ENCODE data around the gene TMEM176B.

Gene TMEM176B

DNA sequence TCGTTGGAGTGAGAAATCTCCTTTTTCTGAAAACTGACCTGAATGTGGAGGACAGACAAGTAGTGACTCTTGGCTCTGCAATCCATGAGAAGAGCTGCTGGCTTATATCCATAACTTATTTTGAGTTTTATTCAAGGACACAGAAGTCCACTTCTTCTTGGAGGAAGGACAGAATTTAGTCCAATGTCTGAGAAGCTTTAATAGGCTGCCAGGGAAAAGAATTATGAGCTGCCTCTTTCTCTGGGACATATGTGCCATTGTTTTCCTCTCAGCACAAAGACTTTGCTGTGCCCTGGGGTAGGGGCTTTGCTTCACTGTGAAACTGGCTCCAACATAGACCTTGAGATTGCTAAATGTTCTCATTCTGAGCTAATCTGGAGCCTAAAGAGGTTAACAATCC lies 31.7 kb upstream of the TMEM176B start:
- DNase-seq (ENCODE audit: low read depth) = no peak
- TF ChIP-seq, protein P1, sequence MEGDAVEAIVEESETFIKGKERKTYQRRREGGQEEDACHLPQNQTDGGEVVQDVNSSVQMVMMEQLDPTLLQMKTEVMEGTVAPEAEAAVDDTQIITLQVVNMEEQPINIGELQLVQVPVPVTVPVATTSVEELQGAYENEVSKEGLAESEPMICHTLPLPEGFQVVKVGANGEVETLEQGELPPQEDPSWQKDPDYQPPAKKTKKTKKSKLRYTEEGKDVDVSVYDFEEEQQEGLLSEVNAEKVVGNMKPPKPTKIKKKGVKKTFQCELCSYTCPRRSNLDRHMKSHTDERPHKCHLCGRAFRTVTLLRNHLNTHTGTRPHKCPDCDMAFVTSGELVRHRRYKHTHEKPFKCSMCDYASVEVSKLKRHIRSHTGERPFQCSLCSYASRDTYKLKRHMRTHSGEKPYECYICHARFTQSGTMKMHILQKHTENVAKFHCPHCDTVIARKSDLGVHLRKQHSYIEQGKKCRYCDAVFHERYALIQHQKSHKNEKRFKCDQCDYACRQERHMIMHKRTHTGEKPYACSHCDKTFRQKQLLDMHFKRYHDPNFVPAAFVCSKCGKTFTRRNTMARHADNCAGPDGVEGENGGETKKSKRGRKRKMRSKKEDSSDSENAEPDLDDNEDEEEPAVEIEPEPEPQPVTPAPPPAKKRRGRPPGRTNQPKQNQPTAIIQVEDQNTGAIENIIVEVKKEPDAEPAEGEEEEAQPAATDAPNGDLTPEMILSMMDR (IDR thresholded peaks at IDR 0.05; ENCODE audit: control insufficient read depth, insufficient read depth, low read depth, low read length, missing control alignments) = no peak

DNA sequence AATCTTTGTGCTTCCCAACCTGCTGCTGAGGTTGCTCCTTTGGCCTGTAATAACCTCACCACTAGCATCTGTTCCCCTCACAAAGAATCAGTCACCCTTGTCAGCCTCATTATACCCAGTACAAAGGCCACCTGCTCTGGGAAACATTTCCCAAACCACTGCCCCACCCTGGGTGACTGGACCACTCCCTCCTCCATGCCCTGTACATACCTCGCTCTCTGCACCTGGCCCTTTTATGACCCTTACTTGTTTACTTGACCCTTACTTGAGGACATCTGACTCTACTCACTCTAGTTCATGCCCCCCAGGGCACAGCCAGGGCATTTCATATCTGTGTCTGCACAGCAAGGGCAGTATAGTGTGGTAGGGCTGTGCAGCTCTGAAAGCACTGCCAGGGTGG lies 30.8 kb upstream of the TMEM176B start:
- DNase-seq (ENCODE audit: low read depth) = no peak
- H3K4me3 ChIP-seq (ENCODE audit: control insufficient read depth, low read depth, low read length) = no peak overlapping the region
- TF ChIP-seq, protein P1 (IDR thresholded peaks at IDR 0.05; ENCODE audit: control insufficient read depth, insufficient read depth, low read depth, low read length, missing control alignments) = no peak

More for the DNA sequence above, 31.7 kb upstream of the TMEM176B start:
- H3K4me3 ChIP-seq (ENCODE audit: control insufficient read depth, low read depth, low read length) = no peak overlapping the region

DNA sequence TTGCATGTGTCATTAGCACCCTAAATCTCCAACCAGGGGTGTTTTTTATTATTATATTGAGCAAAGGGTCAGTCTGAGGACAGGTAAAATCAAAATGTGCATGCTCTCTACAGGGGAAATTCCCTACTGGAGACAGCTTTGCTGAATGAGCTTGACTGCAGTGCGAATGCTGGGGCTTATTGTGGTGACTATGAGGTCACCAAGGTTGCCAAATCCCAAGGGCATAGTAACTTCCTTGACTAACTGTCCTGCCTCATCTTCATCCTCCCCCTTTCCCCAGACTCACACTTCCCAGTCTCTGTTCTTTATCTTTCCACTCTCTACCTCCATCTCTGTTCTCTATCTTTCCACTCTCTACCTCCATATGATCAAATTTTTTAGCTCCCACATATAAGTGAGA lies 29.3 kb upstream of the TMEM176B start:
- no peak for DNase-seq (ENCODE audit: low read depth)
- TF ChIP-seq, protein P1 (IDR thresholded peaks at IDR 0.05; ENCODE audit: control insufficient read depth, insufficient read depth, low read depth, low read length, missing control alignments) = no peak

DNA sequence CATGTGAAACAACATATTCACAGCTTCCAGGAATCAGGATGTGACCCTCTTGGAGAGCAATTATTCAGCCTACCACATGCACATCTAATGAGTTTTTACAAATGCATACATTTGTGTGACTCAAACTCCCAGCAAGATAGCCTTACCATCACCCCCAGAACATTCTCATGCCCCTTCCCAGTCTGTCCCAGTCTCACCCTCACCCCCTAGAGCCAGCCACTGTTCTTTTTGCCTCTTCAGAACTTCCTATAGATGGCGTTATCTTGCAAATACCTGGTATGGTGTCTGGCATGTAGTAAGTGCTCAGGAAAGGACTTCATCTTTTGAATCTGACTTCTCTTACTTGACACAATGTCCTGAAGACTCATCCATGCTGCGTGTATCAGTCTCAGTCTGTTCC lies 28.2 kb upstream of the TMEM176B start:
- DNase-seq (ENCODE audit: low read depth) = no peak
- TF ChIP-seq, protein P1 (IDR thresholded peaks at IDR 0.05; ENCODE audit: control insufficient read depth, insufficient read depth, low read depth, low read length, missing control alignments) = no peak
- no peak overlapping the region for H3K4me3 ChIP-seq (ENCODE audit: control insufficient read depth, low read depth, low read length)

More for the DNA sequence above, 29.3 kb upstream of the TMEM176B start:
- no peak overlapping the region for H3K4me3 ChIP-seq (ENCODE audit: control insufficient read depth, low read depth, low read length)

DNA sequence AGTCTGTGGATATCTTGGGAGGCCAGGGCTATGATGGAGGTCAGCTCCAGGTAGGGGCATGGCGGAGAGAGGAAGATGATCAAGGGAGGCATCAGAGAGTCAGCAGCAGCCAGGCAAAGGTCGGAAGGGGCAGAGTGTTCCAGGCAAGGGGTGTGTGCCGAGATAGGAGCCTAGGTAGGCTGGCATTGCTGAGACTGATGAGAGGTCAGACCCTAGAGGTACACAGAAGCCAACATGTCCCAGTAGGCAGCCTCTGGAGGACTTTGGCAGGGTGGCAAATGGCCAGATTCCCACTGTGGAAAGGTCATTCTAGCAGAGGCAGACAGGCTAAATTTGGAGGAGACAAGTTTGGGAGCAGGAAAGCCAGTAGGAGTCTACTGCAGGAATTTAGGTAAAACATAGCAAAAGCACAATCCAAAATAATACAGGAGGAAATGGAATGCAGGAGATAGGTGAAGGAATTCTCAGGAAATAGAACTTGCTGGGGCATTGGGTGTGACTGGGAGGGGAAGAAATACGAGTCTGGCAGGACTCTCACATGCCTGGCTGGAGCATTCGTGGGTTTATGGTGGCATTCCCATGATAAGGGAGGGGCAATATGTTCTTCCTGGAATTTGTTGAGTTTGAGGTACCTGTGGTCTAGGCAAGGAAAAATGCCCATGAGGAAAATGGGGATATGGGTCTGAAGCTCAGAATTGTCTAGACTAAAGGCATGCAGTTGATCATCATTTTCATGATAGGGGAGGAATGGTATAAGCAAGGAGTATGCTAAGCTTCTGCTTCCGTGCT lies 26.1 kb upstream of the TMEM176B start:
- TF ChIP-seq, protein P1 (IDR thresholded peaks at IDR 0.05; ENCODE audit: control insufficient read depth, insufficient read depth, low read depth, low read length, missing control alignments) = no peak
- H3K4me3 ChIP-seq (ENCODE audit: control insufficient read depth, low read depth, low read length) = no peak overlapping the region
- no peak for DNase-seq (ENCODE audit: low read depth)

DNA sequence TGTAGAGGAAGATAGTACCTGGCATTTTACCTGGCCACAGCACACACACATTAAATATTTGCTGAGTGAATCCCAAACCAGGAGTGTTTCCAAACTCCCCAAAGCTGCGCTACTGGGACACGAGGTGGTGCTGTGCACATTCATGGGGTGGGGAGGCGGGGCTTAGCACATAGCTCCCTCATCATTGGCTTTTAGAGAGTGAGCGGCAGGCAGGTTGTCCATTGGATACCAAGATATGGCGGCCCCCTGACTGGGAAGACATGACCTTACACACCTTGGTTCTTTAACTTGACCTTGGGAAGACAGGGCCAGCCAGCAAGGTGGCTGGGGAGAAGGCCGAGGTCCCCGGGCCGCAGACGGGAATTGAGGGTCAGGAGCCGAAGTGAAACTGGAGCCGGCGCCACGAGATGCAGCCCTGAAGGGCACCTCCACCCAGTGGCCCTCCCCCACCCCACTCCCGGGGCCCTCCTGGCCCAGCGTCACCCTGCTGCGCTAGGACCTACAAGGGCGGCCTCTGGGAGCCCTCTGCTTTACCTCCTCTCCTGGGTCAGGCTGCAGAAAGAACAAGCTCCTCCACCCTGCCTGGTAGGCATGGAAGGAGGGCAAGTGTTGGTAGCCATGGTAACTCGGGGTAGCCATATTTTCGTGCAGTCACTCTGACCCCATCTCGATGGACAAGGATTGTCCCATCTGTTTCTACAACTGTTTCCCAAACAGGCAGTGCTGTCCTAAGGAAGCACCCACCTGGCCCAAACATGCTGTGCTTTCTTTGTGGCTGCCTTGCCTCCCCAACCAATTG lies 24.4 kb upstream of the TMEM176B start:
- TF ChIP-seq, protein P1 (IDR thresholded peaks at IDR 0.05; ENCODE audit: control insufficient read depth, insufficient read depth, low read depth, low read length, missing control alignments) = no peak
- DNase-seq (ENCODE audit: low read depth) = no peak
- H3K4me3 ChIP-seq (ENCODE audit: control insufficient read depth, low read depth, low read length) = no peak overlapping the region

Data from AG09309 (cell line).